ENCODE results near the gene ANXA5.

DNA sequence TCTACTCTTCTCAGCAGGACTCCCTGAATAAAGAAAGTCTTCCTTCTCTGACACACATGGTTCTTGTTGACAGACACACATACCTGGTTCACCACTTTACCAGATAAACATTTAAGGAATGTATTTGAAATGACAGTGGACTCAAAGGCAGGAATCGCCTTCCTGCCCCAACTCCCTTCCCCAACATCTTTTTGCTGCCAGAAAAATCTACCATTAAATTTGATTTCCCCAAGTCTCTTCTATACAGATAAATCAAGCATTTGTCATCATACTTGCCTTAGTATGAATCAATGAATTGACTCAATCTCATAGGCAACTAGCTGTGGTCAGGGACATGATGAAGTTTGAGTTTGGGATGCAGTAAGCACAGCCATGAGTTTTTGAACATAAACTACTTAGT is 23.3 kb upstream of the ANXA5 start:
- TF ChIP-seq, protein P1, sequence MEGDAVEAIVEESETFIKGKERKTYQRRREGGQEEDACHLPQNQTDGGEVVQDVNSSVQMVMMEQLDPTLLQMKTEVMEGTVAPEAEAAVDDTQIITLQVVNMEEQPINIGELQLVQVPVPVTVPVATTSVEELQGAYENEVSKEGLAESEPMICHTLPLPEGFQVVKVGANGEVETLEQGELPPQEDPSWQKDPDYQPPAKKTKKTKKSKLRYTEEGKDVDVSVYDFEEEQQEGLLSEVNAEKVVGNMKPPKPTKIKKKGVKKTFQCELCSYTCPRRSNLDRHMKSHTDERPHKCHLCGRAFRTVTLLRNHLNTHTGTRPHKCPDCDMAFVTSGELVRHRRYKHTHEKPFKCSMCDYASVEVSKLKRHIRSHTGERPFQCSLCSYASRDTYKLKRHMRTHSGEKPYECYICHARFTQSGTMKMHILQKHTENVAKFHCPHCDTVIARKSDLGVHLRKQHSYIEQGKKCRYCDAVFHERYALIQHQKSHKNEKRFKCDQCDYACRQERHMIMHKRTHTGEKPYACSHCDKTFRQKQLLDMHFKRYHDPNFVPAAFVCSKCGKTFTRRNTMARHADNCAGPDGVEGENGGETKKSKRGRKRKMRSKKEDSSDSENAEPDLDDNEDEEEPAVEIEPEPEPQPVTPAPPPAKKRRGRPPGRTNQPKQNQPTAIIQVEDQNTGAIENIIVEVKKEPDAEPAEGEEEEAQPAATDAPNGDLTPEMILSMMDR (IDR thresholded peaks at IDR 0.05) = no peak
- TF ChIP-seq POLR2A (IDR thresholded peaks at IDR 0.05) = no peak
